Astrocyte (in vitro differentiated cells and primary cell): Measurements from ENCODE around the gene PDS5B.

Experiments
- CTCF ChIP-seq: IDR thresholded peaks from 2 replicates; pipeline ENCODE4 v1.5.1; 2011; ENCODE audit warnings: low read depth, mild to moderate bottlenecking, inconsistent platforms, low read length, moderate library complexity; ENCODE audit not compliant: insufficient read depth
- EZH2 ChIP-seq: IDR thresholded peaks from 2 replicates; pipeline ENCODE4 v1.6.1; 2012; ENCODE audit warnings: mild to moderate bottlenecking, low read length, inconsistent platforms; ENCODE audit not compliant: insufficient read depth

GRCh38 chr13:32781906-32782305 lies 195.7 kb downstream of the PDS5B start:
- TF ChIP-seq CTCF (no peak), EZH2 (no peak)
